GM21447 (cell line): ENCODE measurements around the gene LPCAT2.

Source experiments
- ATAC-seq: cut with Tn5 transposase; IDR thresholded peaks from one replicate; pipeline ENCODE4 v1.9.1; 2021; ENCODE audit not compliant: unreplicated experiment

Gene LPCAT2

GRCh38 chr16:55501549-55502322 lies 7.1 kb upstream of the LPCAT2 start:
- ATAC-seq = no peak

- ATAC-seq = no peak
Observed at GRCh38 chr16:55502801-55503366, 6.0 kb upstream of the LPCAT2 start.

- no peak for ATAC-seq
Observed at GRCh38 chr16:55503726-55504550, 4.9 kb upstream of the LPCAT2 start.

- no peak for ATAC-seq
Observed at GRCh38 chr16:55505333-55506015, 3.4 kb upstream of the LPCAT2 start.

- ATAC-seq = no peak
Observed at GRCh38 chr16:55506083-55506482, 2.8 kb upstream of the LPCAT2 start.

GRCh38 chr16:55506708-55507107 lies 2.2 kb upstream of the LPCAT2 start:
- no peak for ATAC-seq

- no peak for ATAC-seq
Observed at GRCh38 chr16:55508271-55508921, 476 bp upstream of the LPCAT2 start.

GRCh38 chr16:55510185-55510805 lies 1.4 kb downstream of the LPCAT2 start:
- no peak for ATAC-seq

- no peak for ATAC-seq
Observed at GRCh38 chr16:55512941-55513340, 4.1 kb downstream of the LPCAT2 start.

- ATAC-seq = no peak
Observed at GRCh38 chr16:55513616-55514015, 4.7 kb downstream of the LPCAT2 start.

- no peak for ATAC-seq
Observed at GRCh38 chr16:55515111-55515510, 6.2 kb downstream of the LPCAT2 start.

GRCh38 chr16:55521792-55522191 lies 12.9 kb downstream of the LPCAT2 start:
- ATAC-seq = no peak

- no peak for ATAC-seq
Observed at GRCh38 chr16:55526441-55526840, 17.6 kb downstream of the LPCAT2 start.

GRCh38 chr16:55527885-55528284 lies 19.0 kb downstream of the LPCAT2 start:
- no peak for ATAC-seq

- no peak for ATAC-seq
Observed at GRCh38 chr16:55529018-55529417, 20.1 kb downstream of the LPCAT2 start.

GRCh38 chr16:55530316-55530856 lies 21.5 kb downstream of the LPCAT2 start:
- ATAC-seq = no peak

- ATAC-seq = no peak
Observed at GRCh38 chr16:55532227-55532626, 23.4 kb downstream of the LPCAT2 start.

GRCh38 chr16:55534756-55535155 lies 25.9 kb downstream of the LPCAT2 start:
- no peak for ATAC-seq

- no peak for ATAC-seq
Observed at GRCh38 chr16:55539049-55539448, 30.2 kb downstream of the LPCAT2 start.

- no peak for ATAC-seq
Observed at GRCh38 chr16:55539488-55539887, 30.6 kb downstream of the LPCAT2 start.
